ENCODE results near the gene RIN3. TPM values are rescaled to one million over a fixed set of nuclear protein-coding genes. Genes with fewer than 3 reads are reported as not detected.

RIN3 gene
- total RNA-seq, 1 donor = 7.3 TPM

- DNase-seq (ENCODE audit: low read depth) = peak; percentile 91
- H3K4me3 ChIP-seq (ENCODE audit: low read depth, low read length) = no peak overlapping the region
- TF ChIP-seq CTCF (IDR thresholded peaks at IDR 0.05; ENCODE audit: insufficient read depth, low read depth, low read length) = no peak
Measured at GRCh38 chr14:92619671-92620456, 106.3 kb downstream of the RIN3 start.

GRCh38 chr14:92622311-92622710, 108.7 kb downstream of the RIN3 start:
- no peak overlapping the region for H3K4me3 ChIP-seq (ENCODE audit: low read depth, low read length)
- no peak for TF ChIP-seq CTCF (IDR thresholded peaks at IDR 0.05; ENCODE audit: insufficient read depth, low read depth, low read length)
- DNase-seq (ENCODE audit: low read depth) = no peak

GRCh38 chr14:92624764-92625163, 111.2 kb downstream of the RIN3 start:
- TF ChIP-seq CTCF (IDR thresholded peaks at IDR 0.05; ENCODE audit: insufficient read depth, low read depth, low read length) = no peak
- DNase-seq (ENCODE audit: low read depth) = peak; percentile 11
- H3K4me3 ChIP-seq (ENCODE audit: low read depth, low read length) = no peak overlapping the region

- no peak overlapping the region for H3K4me3 ChIP-seq (ENCODE audit: low read depth, low read length)
- no peak for TF ChIP-seq CTCF (IDR thresholded peaks at IDR 0.05; ENCODE audit: insufficient read depth, low read depth, low read length)
- peak; percentile 94 for DNase-seq (ENCODE audit: low read depth)
Measured at GRCh38 chr14:92625213-92625612, 111.6 kb downstream of the RIN3 start.

- DNase-seq (ENCODE audit: low read depth) = no peak
Measured at GRCh38 chr14:92626041-92626440, 112.5 kb downstream of the RIN3 start.

GRCh38 chr14:92627707-92628215, 114.2 kb downstream of the RIN3 start:
- no peak for TF ChIP-seq CTCF (IDR thresholded peaks at IDR 0.05; ENCODE audit: insufficient read depth, low read depth, low read length)
- no peak overlapping the region for H3K4me3 ChIP-seq (ENCODE audit: low read depth, low read length)

More at GRCh38 chr14:92626041-92626440, 112.5 kb downstream of the RIN3 start:
- H3K4me3 ChIP-seq (ENCODE audit: low read depth, low read length) = no peak overlapping the region
- TF ChIP-seq CTCF (IDR thresholded peaks at IDR 0.05; ENCODE audit: insufficient read depth, low read depth, low read length) = no peak

More at GRCh38 chr14:92627707-92628215, 114.2 kb downstream of the RIN3 start:
- DNase-seq (ENCODE audit: low read depth) = no peak

Data from fibroblast of villous mesenchyme (primary cell).